Keratinocyte (primary cell): ENCODE measurements around the gene C9orf50. TPM values are rescaled to one million over a fixed set of nuclear protein-coding genes. Genes with fewer than 3 reads are reported as not detected.

Source experiments
- DNase-seq: peaks from one replicate; pipeline ENCODE4 v3.0.0-alpha.2; 2011; ENCODE audit warnings: low read depth, missing footprints, low spot score
- FAIRE-seq: peaks from 2 replicates; lab custom pipeline; 2011; peaks lifted over from hg19 to GRCh38; lab: Jason Lieb, UNC
- H2AFZ ChIP-seq: 2 replicates; pipeline ENCODE4 v1.6.0; 2012; ENCODE audit warnings: low read length, control low read depth, inconsistent platforms; ENCODE audit not compliant: control insufficient read depth
- H3K27ac ChIP-seq: 2 replicates; pipeline ENCODE4 v1.5.1; 2011; ENCODE audit warnings: low read length; ENCODE audit not compliant: control insufficient read depth, insufficient read depth
- H3K27me3 ChIP-seq: 3 replicates; pipeline ENCODE4 v1.6.0; 2011; ENCODE audit warnings: low read length; ENCODE audit not compliant: control insufficient read depth, insufficient read depth; ENCODE audit errors: extremely low read depth
- H3K36me3 ChIP-seq, 2 experiments: 2 replicates in 1 of 2; 3 replicates in 1 of 2; pipeline ENCODE4 v1.5.1; 2011; ENCODE audit warnings: low read length in 2 of 2, mild to moderate bottlenecking in 1 of 2; ENCODE audit not compliant: control insufficient read depth in 2 of 2, insufficient read depth in 2 of 2; ENCODE audit errors: extremely low read depth in 1 of 2
- H3K4me1 ChIP-seq: 3 replicates; pipeline ENCODE4 v1.5.1; 2011; ENCODE audit warnings: low read length; ENCODE audit not compliant: control insufficient read depth, insufficient read depth; ENCODE audit errors: extremely low read depth
- H3K4me2 ChIP-seq: 3 replicates; pipeline ENCODE4 v1.6.0; 2011; ENCODE audit warnings: low read depth, low read length; ENCODE audit not compliant: control insufficient read depth, insufficient read depth; ENCODE audit errors: extremely low read depth
- H3K4me3 ChIP-seq, 3 experiments: fragments of 200-600 bp in 1 of 3; sonication (generic) in 1 of 3; 2 replicates in 2 of 3; 3 replicates in 1 of 3; pipeline ENCODE4 v1.5.1; 2011 to 2016; ENCODE audit warnings: low read length in 3 of 3, mild to moderate bottlenecking in 3 of 3, control low read depth in 2 of 3, inconsistent platforms in 1 of 3, low read depth in 1 of 3, mixed read lengths in 1 of 3, mixed run types in 1 of 3, moderate library complexity in 1 of 3; ENCODE audit not compliant: control insufficient read depth in 2 of 3, insufficient read depth in 2 of 3; ENCODE audit errors: extremely low read depth in 1 of 3
- H3K79me2 ChIP-seq: 2 replicates; pipeline ENCODE4 v1.6.0; 2012; ENCODE audit warnings: low read length; ENCODE audit not compliant: control insufficient read depth, insufficient read depth
- H3K9ac ChIP-seq: 3 replicates; pipeline ENCODE4 v1.6.0; 2011; ENCODE audit warnings: low read length; ENCODE audit not compliant: control insufficient read depth, insufficient read depth; ENCODE audit errors: extremely low read depth
- H3K9me1 ChIP-seq: 3 replicates; pipeline ENCODE4 v1.6.0; 2011; ENCODE audit warnings: low read length; ENCODE audit not compliant: control insufficient read depth, insufficient read depth; ENCODE audit errors: extremely low read depth
- H3K9me3 ChIP-seq: 2 replicates; pipeline ENCODE4 v1.5.1; 2012; ENCODE audit warnings: low read depth, low read length; ENCODE audit not compliant: control insufficient read depth
- H4K20me1 ChIP-seq: 3 replicates; pipeline ENCODE4 v1.6.0; 2011; ENCODE audit warnings: low read length; ENCODE audit not compliant: control insufficient read depth, insufficient read depth; ENCODE audit errors: extremely low read depth
- EZH2 ChIP-seq: IDR thresholded peaks from one replicate; pipeline ENCODE4 v1.6.1; 2012; ENCODE audit warnings: inconsistent platforms, mild to moderate bottlenecking, low read length, moderate library complexity
- dilution Hi-C: fragments of 300-500 bp; cut with MboI; formaldehyde crosslinking; loops from one replicate; pipeline ENCODE4 v1.7.0; 2020; ENCODE audit warnings: low sequenced_read_pairs; ENCODE audit not compliant: extremely low pct_ligation_motif_present
- polyA plus RNA-seq, 5 experiments: library from polyadenylated mRNA; depleted of rRNA in 3 of 5; stranded (reverse) in 3 of 5; stranded (forward) in 1 of 5; unstranded in 1 of 5; fragments of >200 nt; gene quantifications; 1 replicate in 1 of 5; 2 replicates in 3 of 5; 3 replicates in 1 of 5; pipeline versions ENCODE4 v1.2.1 to v1.2.3, GENCODE V29; 2011 to 2012; ENCODE audit warnings: missing spikeins in 2 of 5, low read depth in 1 of 5, low replicate concordance in 1 of 5
- TF ChIP-seq, protein P1 (sequence below), 3 experiments: IDR thresholded peaks in 1 of 3; conservative IDR thresholded peaks in 1 of 3; optimal IDR thresholded peaks in 1 of 3; 2 replicates in 2 of 3; 3 replicates in 1 of 3; pipeline versions ENCODE3 to v1.5.1; 2011; ENCODE audit warnings: low read length in 3 of 3, mild to moderate bottlenecking in 3 of 3, moderate library complexity in 2 of 3, control low read depth in 1 of 3, inconsistent platforms in 1 of 3; ENCODE audit not compliant: insufficient read depth in 2 of 3; ENCODE audit errors: extremely low read depth in 1 of 3

The C9orf50 gene
- polyA plus RNA-seq, 1 donor (not counting 4 experiments of a cell fraction or from before 2014, with no cell fraction given): not detected

DNA sequence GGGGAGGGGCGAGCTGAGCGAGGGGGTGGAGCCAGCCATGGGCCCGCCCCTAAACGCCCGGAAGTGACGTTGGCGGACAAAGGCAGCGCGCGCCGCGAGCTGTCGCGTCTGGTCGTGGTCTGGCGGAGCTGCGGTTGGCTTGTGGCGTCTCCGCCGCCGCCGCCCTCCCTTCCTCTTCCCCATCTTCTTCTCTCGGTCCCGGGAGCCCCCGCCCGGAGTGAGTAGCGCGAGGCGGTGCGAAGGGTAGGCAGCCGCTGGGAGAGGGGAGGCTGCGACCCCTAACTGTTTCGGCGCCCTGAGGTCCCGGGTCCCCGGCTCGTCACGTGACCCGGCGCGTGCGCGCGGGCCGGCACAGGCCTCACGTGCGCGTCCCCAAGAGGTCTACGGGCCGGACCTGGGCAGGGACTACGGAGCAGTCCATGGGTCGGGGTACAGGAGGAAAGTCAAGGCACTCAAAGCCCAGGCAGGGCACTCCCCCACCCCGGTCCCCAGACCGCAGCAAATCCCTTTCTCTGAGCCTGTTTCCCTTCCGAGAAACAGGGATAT is 5.3 kb upstream of the C9orf50 start, which contains the start of gene NTMT1:
TSS of gene NTMT1 (plus strand) at position 85 of the 546 bp plus-strand sequence. CDS start 6,541 bp downstream, outside the sequence.
- Histone ChIP-seq H3K27me3 (no peaks in the 10 kb centered on the region), H3K9ac (peak within 1 kb of the TSS; percentile 95), H3K9me3 (no peaks in the 10 kb centered on the region), H2AFZ (peak within 1 kb of the TSS; percentile 70), H3K4me3 (peak within 1 kb of the TSS; percentile 94 to 99 (median 96)), H3K36me3 (peaks cover 2 to 11% of the 10 kb centered on the region in 2 experiments), H4K20me1 (peaks cover 16% of the 10 kb centered on the region), H3K9me1 (peaks cover 3% of the 10 kb centered on the region), H3K79me2 (peaks cover 52% of the 10 kb centered on the region), H3K4me1 (peaks cover 30% of the 10 kb centered on the region), H3K27ac (peak within 1 kb of the TSS; percentile 92), H3K4me2 (peak within 1 kb of the TSS; percentile 100)
- DNase-seq (no peak), FAIRE-seq (no peak)
- TF ChIP-seq, protein P1, sequence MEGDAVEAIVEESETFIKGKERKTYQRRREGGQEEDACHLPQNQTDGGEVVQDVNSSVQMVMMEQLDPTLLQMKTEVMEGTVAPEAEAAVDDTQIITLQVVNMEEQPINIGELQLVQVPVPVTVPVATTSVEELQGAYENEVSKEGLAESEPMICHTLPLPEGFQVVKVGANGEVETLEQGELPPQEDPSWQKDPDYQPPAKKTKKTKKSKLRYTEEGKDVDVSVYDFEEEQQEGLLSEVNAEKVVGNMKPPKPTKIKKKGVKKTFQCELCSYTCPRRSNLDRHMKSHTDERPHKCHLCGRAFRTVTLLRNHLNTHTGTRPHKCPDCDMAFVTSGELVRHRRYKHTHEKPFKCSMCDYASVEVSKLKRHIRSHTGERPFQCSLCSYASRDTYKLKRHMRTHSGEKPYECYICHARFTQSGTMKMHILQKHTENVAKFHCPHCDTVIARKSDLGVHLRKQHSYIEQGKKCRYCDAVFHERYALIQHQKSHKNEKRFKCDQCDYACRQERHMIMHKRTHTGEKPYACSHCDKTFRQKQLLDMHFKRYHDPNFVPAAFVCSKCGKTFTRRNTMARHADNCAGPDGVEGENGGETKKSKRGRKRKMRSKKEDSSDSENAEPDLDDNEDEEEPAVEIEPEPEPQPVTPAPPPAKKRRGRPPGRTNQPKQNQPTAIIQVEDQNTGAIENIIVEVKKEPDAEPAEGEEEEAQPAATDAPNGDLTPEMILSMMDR (optimal IDR thresholded peaks at IDR 0.05 in 1 of 3, IDR thresholded peaks at IDR 0.05 in 1 of 3, conservative IDR thresholded peaks at IDR 0.05 in 1 of 3; ENCODE audit: extremely low read depth in 1 of 3, insufficient read depth in 2 of 3, low read length in 3 of 3): no peak
- TF ChIP-seq EZH2: no peak
- dilution Hi-C loops: no loop called here

DNA sequence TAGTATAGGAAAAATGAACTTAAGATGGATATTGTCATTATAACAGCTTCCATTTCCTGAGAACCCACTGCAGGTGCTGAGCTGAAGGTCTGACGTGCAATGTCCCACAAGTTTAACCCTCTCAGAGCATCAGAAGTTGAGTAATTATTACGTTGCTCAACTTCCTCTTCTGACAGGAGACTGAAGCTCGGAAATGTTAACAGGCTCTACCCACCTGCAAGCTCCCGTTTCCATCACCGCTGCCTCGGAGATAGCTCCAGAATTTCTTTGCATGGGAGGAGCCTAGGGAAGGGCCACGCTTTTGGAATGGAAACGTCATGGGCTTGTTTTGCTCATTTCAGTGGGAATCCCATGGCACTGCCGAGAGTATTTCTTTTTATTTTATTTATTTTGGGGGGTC is 4.0 kb upstream of the C9orf50 start:
- Histone ChIP-seq H4K20me1 (peaks cover 8% of the 10 kb centered on the region), H3K36me3 (peaks cover 2 to 4% of the 10 kb centered on the region in 2 experiments), H3K9me3 (no peaks in the 10 kb centered on the region), H3K9me1 (no peaks in the 10 kb centered on the region), H3K4me3 (no peak overlapping the region), H3K9ac (peak overlapping the region; percentile 46), H3K27me3 (peaks cover 3% of the 10 kb centered on the region), H2AFZ (no peak overlapping the region), H3K79me2 (peaks cover 40% of the 10 kb centered on the region), H3K27ac (peak overlapping the region; percentile 92), H3K4me2 (peak overlapping the region; percentile 100), H3K4me1 (peaks cover 24% of the 10 kb centered on the region)
- TF ChIP-seq, protein P1 (optimal IDR thresholded peaks at IDR 0.05 in 1 of 3, IDR thresholded peaks at IDR 0.05 in 1 of 3, conservative IDR thresholded peaks at IDR 0.05 in 1 of 3; ENCODE audit: extremely low read depth in 1 of 3, insufficient read depth in 2 of 3, low read length in 3 of 3): no peak
- TF ChIP-seq EZH2: no peak
- dilution Hi-C loops: loop anchor here (25.0 kb wide), 1 partner anchor 463 kb away; no protein-coding TSS in a partner anchor
- DNase-seq (peak; percentile 69), FAIRE-seq (no peak)
